Prostate gland (tissue), 2 donors: ENCODE measurements around the gene SCAANT1.

ENCODE experiments used
- CTCF ChIP-seq, 4 experiments: fragments of 200-600 bp in 2 of 4; fragments of 450-650 bp in 2 of 4; sonication (generic) in 2 of 4; IDR thresholded peaks; 1 replicate in 3 of 4; 2 replicates in 1 of 4; pipeline ENCODE4 v1.5.1; 2016 to 2019; ENCODE audit warnings: antibody characterized with exemption in 4 of 4, mild to moderate bottlenecking in 2 of 4, moderate library complexity in 2 of 4
- POLR2AphosphoS5 ChIP-seq: sonication (generic); formaldehyde crosslinking; IDR thresholded peaks from one replicate; pipeline ENCODE4 v1.6.1; 2017; ENCODE audit warnings: antibody characterized with exemption

GRCh38 chr3:63895422-63896189 is 16.6 kb downstream of the SCAANT1 start:
- TF ChIP-seq CTCF (IDR thresholded peaks at IDR 0.05) (no peak), POLR2AphosphoS5 (no peak)
